HEK293 (cell line): ENCODE results near the gene TMEM186.

ENCODE experiments used
- CTCF ChIA-PET: fragments of 350-600 bp; formaldehyde crosslinking; extraction: SDS; loops from one replicate; lab custom pipeline; 2021; ENCODE audit warnings: antibody characterized with exemption; lab: Yijun Ruan, JAX
- POLR2A ChIA-PET: fragments of 300-600 bp; formaldehyde crosslinking; extraction: SDS; loops from one replicate; lab custom pipeline; 2020; ENCODE audit warnings: antibody characterized with exemption, inconsistent platforms; lab: Yijun Ruan, JAX
- H3K27ac ChIP-seq: fragments of 200-500 bp; sonication (Bioruptor generic); 2 replicates; pipeline ENCODE4 v1.5.1; 2014; ENCODE audit warnings: low read depth, low read length, control low read depth, inconsistent platforms; ENCODE audit errors: extremely low read depth
- H3K36me3 ChIP-seq, 2 experiments: fragments of 200-500 bp in 1 of 2; sonication (Bioruptor generic) in 1 of 2; 1 replicate in 1 of 2; 2 replicates in 1 of 2; pipeline ENCODE4 v1.5.1; 2014 to 2017; ENCODE audit warnings: inconsistent platforms in 2 of 2, low read length in 2 of 2; ENCODE audit not compliant: control insufficient read depth in 2 of 2, insufficient read depth in 1 of 2
- H3K4me1 ChIP-seq: fragments of 200-500 bp; sonication (Bioruptor generic); 2 replicates; pipeline ENCODE4 v1.5.1; 2014; ENCODE audit warnings: mild to moderate bottlenecking, low read length, inconsistent platforms; ENCODE audit not compliant: control insufficient read depth, insufficient read depth
- H3K4me3 ChIP-seq: 2 replicates; pipeline ENCODE4 v1.5.1; 2011; ENCODE audit warnings: low read depth, mild to moderate bottlenecking, control low read depth, low read length, moderate library complexity
- H3K9me3 ChIP-seq: fragments of 200-500 bp; sonication (Bioruptor generic); 2 replicates; pipeline ENCODE4 v1.5.1; 2014; ENCODE audit warnings: low read depth, low read length, inconsistent platforms; ENCODE audit not compliant: control insufficient read depth, insufficient read depth
- GLI2 ChIP-seq: fragments of 450-650 bp; formaldehyde crosslinking; IDR thresholded peaks from 2 replicates; pipeline ENCODE4; 2017; ENCODE audit warnings: missing biosample characterization, missing genetic modification characterization, low read depth, borderline replicate concordance
- ZBTB1 ChIP-seq: fragments of 450-650 bp; formaldehyde crosslinking; IDR thresholded peaks from 2 replicates; pipeline ENCODE4 v1.5.1; 2016; ENCODE audit warnings: missing biosample characterization, missing genetic modification characterization
- ZFP3 ChIP-seq: fragments of 450-650 bp; formaldehyde crosslinking; IDR thresholded peaks from 2 replicates; pipeline ENCODE4 v1.5.1; 2016; ENCODE audit warnings: low read depth, missing biosample characterization, missing genetic modification characterization
- ZIC2 ChIP-seq: fragments of 450-650 bp; formaldehyde crosslinking; IDR thresholded peaks from 2 replicates; pipeline ENCODE4 v1.5.1; 2016; ENCODE audit warnings: missing biosample characterization, missing genetic modification characterization
- ZNF10 ChIP-seq: fragments of 450-650 bp; formaldehyde crosslinking; IDR thresholded peaks from 2 replicates; pipeline ENCODE4 v1.5.1; 2017; ENCODE audit warnings: missing biosample characterization, missing genetic modification characterization
- ZNF121 ChIP-seq: fragments of 450-650 bp; formaldehyde crosslinking; IDR thresholded peaks from 2 replicates; pipeline ENCODE4 v1.5.1; 2016; ENCODE audit warnings: missing biosample characterization, missing genetic modification characterization
- ZNF416 ChIP-seq: fragments of 450-650 bp; formaldehyde crosslinking; IDR thresholded peaks from 2 replicates; pipeline ENCODE4 v1.5.1; 2016; ENCODE audit warnings: missing biosample characterization, missing genetic modification characterization
- ZNF529 ChIP-seq: fragments of 450-650 bp; formaldehyde crosslinking; IDR thresholded peaks from 2 replicates; pipeline ENCODE4 v1.5.1; 2017; ENCODE audit warnings: missing genetic modification characterization, missing biosample characterization; ENCODE audit not compliant: insufficient replicate concordance
- ZNF596 ChIP-seq: fragments of 450-650 bp; IDR thresholded peaks from 2 replicates; pipeline ENCODE4 v1.5.0; 2018; ENCODE audit warnings: missing biosample characterization, mild to moderate bottlenecking, missing genetic modification characterization, moderate library complexity
- ZNF777 ChIP-seq: fragments of 450-650 bp; formaldehyde crosslinking; IDR thresholded peaks from 2 replicates; pipeline ENCODE4 v1.5.1; 2017; ENCODE audit warnings: missing biosample characterization, missing genetic modification characterization, borderline replicate concordance
- ZNF792 ChIP-seq: fragments of 450-650 bp; formaldehyde crosslinking; IDR thresholded peaks from 2 replicates; pipeline ENCODE4 v1.5.1; 2016; ENCODE audit warnings: missing biosample characterization, missing genetic modification characterization
- ZSCAN30 ChIP-seq: fragments of 450-650 bp; IDR thresholded peaks from 2 replicates; pipeline ENCODE4 v1.5.1; 2018; ENCODE audit warnings: missing biosample characterization, mild to moderate bottlenecking, missing genetic modification characterization, moderate library complexity
- TF ChIP-seq, protein P1 (sequence below): fragments of 450-650 bp; formaldehyde crosslinking; IDR thresholded peaks from 2 replicates; pipeline ENCODE4 v1.5.1; 2016; ENCODE audit warnings: missing biosample characterization, missing genetic modification characterization
- TF ChIP-seq, protein P2 (sequence below): fragments of 450-650 bp; formaldehyde crosslinking; IDR thresholded peaks from 2 replicates; pipeline ENCODE4 v1.5.1; 2016; ENCODE audit warnings: missing biosample characterization, missing genetic modification characterization
- TF ChIP-seq, protein P3 (sequence below): fragments of 450-650 bp; formaldehyde crosslinking; IDR thresholded peaks from 2 replicates; pipeline ENCODE4 v1.5.1; 2016; ENCODE audit warnings: missing biosample characterization, missing genetic modification characterization
- TF ChIP-seq, protein P4 (sequence below): fragments of 450-650 bp; formaldehyde crosslinking; IDR thresholded peaks from 2 replicates; pipeline ENCODE4 v1.5.1; 2016; ENCODE audit warnings: missing biosample characterization, missing genetic modification characterization
- TF ChIP-seq, protein P5 (sequence below): fragments of 450-650 bp; formaldehyde crosslinking; IDR thresholded peaks from 2 replicates; pipeline ENCODE4 v1.5.1; 2017; ENCODE audit warnings: missing biosample characterization, missing genetic modification characterization

Gene TMEM186

DNA sequence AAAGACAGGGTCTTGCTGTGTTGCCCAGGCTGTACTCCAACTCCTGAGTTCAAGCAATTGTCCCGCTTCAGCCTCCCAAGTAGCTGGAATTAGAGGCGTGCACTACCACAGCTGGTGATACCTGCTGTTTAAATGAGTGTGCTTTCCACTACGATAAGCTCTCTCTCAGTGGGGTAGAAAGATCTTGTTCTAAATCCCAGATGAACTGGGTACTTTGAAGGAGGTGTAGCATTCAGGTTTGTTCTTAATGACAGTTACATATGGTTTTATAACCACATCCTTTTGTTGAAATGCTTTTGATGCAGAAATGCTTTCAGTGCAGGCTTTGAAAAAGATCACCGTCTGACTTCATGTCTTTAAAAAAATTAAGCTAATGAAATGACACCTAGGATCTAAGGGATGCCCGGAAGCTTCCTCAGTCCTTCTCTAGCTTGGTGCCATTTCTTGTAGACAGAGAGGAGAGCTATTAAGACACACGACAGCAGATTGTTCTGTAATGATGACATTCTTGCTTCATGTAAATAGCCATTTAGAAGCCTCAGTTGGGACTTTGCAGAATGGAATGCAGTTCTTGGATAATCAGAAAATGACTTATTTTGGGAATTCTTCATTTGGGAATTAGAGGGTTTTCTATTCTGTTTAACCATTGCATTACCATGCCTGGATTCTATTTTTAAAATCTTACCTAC, 19.7 kb upstream of the TMEM186 start:
- no peak overlapping the region for H3K4me3 ChIP-seq
- CTCF ChIA-PET = interaction anchor here (0.7 to 0.8 kb wide), 2 partner anchors 17 to 156 kb away, joined by 3 to 4 read pairs; no protein-coding TSS in a partner anchor
- H3K27ac ChIP-seq = no peak overlapping the region
- no peaks in the 10 kb centered on the region for H3K9me3 ChIP-seq
- TF ChIP-seq, protein P1, sequence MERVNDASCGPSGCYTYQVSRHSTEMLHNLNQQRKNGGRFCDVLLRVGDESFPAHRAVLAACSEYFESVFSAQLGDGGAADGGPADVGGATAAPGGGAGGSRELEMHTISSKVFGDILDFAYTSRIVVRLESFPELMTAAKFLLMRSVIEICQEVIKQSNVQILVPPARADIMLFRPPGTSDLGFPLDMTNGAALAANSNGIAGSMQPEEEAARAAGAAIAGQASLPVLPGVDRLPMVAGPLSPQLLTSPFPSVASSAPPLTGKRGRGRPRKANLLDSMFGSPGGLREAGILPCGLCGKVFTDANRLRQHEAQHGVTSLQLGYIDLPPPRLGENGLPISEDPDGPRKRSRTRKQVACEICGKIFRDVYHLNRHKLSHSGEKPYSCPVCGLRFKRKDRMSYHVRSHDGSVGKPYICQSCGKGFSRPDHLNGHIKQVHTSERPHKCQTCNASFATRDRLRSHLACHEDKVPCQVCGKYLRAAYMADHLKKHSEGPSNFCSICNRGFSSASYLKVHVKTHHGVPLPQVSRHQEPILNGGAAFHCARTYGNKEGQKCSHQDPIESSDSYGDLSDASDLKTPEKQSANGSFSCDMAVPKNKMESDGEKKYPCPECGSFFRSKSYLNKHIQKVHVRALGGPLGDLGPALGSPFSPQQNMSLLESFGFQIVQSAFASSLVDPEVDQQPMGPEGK = no peak
- TF ChIP-seq ZNF121 (tag by site-specific recombination) (0 out of 2 replicates have a peak, but pooled peaks have one; percentile 26), ZIC2 (tag by site-specific recombination) (0 out of 2 replicates have a peak, but pooled peaks have one; percentile 7)
- no peaks in the 10 kb centered on the region for H3K4me1 ChIP-seq
- peaks cover 29 to 88% of the 10 kb centered on the region in 2 experiments for H3K36me3 ChIP-seq
- POLR2A ChIA-PET = no interaction called here

DNA sequence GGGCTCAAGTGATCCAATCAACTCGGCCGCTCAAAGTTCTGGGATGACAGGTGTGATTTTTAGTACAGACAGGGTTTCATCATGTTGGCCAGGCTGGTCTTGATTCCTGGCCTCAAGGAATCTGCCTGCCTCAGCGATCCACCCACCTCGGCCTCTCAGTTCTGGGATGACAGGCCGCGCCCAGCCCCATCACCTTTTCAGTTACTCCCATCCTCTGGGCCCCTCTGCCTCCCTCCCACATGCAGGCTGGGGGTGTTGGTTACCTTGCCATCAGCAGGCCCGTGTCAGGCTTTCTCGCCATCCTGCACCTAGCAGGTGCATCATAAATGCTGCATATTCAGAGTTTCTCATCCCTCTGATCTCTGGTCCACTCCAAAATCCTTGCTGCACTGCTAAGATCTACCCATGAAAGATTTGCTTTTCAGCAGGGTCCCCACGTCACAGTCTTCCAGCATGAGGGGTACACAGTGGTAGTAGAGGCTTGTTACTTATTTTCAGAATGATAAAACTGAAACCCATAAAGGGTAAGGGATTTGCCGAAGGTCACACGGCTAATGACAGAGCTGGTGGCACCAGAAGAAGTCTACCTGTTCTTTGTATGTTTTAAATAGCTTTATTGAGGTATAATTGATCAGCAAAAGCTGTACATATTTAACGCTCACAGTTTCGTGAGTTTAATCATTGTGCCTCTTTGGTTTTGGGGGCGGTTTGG, 16.8 kb upstream of the TMEM186 start:
- CTCF ChIA-PET = no interaction called here
- no peaks in the 10 kb centered on the region for H3K4me1 ChIP-seq
- TF ChIP-seq ZNF416 (tag by site-specific recombination) (no peak), ZFP3 (no peak), ZNF10 (no peak), GLI2 (tag by site-specific recombination) (no peak), ZNF792 (tag by site-specific recombination) (no peak), ZNF529 (tag by site-specific recombination) (no peak), ZSCAN30 (tag by site-specific recombination) (no peak), ZNF596 (tag by site-specific recombination) (no peak), ZBTB1 (no peak), ZNF777 (tag by site-specific recombination) (no peak)
- TF ChIP-seq, protein P2, sequence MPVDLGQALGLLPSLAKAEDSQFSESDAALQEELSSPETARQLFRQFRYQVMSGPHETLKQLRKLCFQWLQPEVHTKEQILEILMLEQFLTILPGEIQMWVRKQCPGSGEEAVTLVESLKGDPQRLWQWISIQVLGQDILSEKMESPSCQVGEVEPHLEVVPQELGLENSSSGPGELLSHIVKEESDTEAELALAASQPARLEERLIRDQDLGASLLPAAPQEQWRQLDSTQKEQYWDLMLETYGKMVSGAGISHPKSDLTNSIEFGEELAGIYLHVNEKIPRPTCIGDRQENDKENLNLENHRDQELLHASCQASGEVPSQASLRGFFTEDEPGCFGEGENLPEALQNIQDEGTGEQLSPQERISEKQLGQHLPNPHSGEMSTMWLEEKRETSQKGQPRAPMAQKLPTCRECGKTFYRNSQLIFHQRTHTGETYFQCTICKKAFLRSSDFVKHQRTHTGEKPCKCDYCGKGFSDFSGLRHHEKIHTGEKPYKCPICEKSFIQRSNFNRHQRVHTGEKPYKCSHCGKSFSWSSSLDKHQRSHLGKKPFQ (tag by site-specific recombination) = no peak
- TF ChIP-seq, protein P3, sequence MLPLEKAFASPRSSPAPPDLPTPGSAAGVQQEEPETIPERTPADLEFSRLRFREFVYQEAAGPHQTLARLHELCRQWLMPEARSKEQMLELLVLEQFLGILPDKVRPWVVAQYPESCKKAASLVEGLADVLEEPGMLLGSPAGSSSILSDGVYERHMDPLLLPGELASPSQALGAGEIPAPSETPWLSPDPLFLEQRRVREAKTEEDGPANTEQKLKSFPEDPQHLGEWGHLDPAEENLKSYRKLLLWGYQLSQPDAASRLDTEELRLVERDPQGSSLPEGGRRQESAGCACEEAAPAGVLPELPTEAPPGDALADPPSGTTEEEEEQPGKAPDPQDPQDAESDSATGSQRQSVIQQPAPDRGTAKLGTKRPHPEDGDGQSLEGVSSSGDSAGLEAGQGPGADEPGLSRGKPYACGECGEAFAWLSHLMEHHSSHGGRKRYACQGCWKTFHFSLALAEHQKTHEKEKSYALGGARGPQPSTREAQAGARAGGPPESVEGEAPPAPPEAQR (tag by site-specific recombination) = no peak
- TF ChIP-seq, protein P4, sequence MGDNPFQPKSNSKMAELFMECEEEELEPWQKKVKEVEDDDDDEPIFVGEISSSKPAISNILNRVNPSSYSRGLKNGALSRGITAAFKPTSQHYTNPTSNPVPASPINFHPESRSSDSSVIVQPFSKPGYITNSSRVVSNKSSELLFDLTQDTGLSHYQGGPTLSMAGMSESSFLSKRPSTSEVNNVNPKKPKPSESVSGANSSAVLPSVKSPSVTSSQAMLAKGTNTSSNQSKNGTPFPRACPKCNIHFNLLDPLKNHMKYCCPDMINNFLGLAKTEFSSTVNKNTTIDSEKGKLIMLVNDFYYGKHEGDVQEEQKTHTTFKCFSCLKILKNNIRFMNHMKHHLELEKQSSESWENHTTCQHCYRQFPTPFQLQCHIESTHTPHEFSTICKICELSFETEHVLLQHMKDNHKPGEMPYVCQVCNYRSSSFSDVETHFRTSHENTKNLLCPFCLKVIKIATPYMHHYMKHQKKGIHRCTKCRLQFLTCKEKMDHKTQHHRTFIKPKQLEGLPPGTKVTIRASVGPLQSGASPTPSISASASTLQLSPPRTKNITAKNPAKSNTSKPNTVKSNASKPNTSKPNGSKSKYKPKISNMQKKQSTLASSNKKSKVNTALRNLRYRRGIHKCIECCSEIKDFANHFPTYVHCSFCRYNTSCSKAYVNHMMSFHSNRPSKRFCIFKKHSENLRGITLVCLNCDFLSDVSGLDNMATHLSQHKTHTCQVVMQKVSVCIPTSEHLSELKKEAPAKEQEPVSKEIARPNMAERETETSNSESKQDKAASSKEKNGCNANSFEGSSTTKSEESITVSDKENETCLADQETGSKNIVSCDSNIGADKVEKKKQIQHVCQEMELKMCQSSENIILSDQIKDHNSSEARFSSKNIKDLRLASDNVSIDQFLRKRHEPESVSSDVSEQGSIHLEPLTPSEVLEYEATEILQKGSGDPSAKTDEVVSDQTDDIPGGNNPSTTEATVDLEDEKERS (tag by site-specific recombination) = no peak
- TF ChIP-seq, protein P5, sequence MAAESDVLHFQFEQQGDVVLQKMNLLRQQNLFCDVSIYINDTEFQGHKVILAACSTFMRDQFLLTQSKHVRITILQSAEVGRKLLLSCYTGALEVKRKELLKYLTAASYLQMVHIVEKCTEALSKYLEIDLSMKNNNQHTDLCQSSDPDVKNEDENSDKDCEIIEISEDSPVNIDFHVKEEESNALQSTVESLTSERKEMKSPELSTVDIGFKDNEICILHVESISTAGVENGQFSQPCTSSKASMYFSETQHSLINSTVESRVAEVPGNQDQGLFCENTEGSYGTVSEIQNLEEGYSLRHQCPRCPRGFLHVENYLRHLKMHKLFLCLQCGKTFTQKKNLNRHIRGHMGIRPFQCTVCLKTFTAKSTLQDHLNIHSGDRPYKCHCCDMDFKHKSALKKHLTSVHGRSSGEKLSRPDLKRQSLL (tag by site-specific recombination) = no peak
- H3K4me3 ChIP-seq = no peak overlapping the region
- H3K9me3 ChIP-seq = no peaks in the 10 kb centered on the region
- POLR2A ChIA-PET = no interaction called here
- H3K36me3 ChIP-seq = peaks cover 43 to 92% of the 10 kb centered on the region in 2 experiments
- H3K27ac ChIP-seq = no peak overlapping the region
